Measurements from ENCODE around the gene SGSM1. TPM values are rescaled to one million over a fixed set of nuclear protein-coding genes. Genes with fewer than 3 reads are reported as not detected.
A peak's percentile ranks its signal among the peaks of the same experiment; 100 is the strongest.

Gene SGSM1
- total and polyA plus RNA-seq, 5 donors from 2014 or later = 0.09 to 2.9 (median 0.44) TPM; not detected in 1

GRCh38 chr22:24938741-24939341 lies 132.8 kb downstream of the SGSM1 start:
- H3K27ac Mint-ChIP-seq = no peak overlapping the region
- no peak for ATAC-seq (ENCODE audit: low read depth in 2 of 2)
- peaks cover 0 to 1% (median 0%) of the 10 kb centered on the region in 7 donors for H3K9me3 Mint-ChIP-seq

GRCh38 chr22:24942301-24942700 lies 136.3 kb downstream of the SGSM1 start:
- Mint-ChIP-seq H3K27me3 (peaks cover 19% of the 10 kb centered on the region), H3K4me3 (no peak overlapping the region), H3K27ac (no peak overlapping the region), H3K4me1 (peaks cover 0 to 5% (median 0%) of the 10 kb centered on the region in 4 donors), H3K9me3 (peaks cover 0 to 1% (median 0%) of the 10 kb centered on the region in 7 donors), H3K36me3 (no peaks in the 10 kb centered on the region)
- no peak for DNase-seq
- Histone ChIP-seq H3K27ac (ENCODE audit: insufficient read depth, low read length, poor library complexity, severe bottlenecking) (no peak overlapping the region), H3K4me3 (ENCODE audit: low read depth, low read length) (no peak overlapping the region), H3K36me3 (ENCODE audit: control insufficient read depth, insufficient read depth, low read length) (no peaks in the 10 kb centered on the region), H3K9me3 (ENCODE audit: control insufficient read depth in 2 of 2, low read length in 2 of 2) (no peaks in the 10 kb centered on the region), H3K27me3 (ENCODE audit: control insufficient read depth, insufficient read depth, low read length) (peaks cover 2% of the 10 kb centered on the region), H3K4me1 (ENCODE audit: control insufficient read depth, insufficient read depth, low read length, poor library complexity, severe bottlenecking) (no peaks in the 10 kb centered on the region)
- ATAC-seq (ENCODE audit: low read depth in 2 of 2) = no peak

More at GRCh38 chr22:24938741-24939341, 132.8 kb downstream of the SGSM1 start:
- peak in 2 of 3 donors; percentile 33 to 70 for DNase-seq
- peaks cover 5% of the 10 kb centered on the region for H3K27me3 ChIP-seq (ENCODE audit: control insufficient read depth, insufficient read depth, low read length)
- H3K4me3 ChIP-seq (ENCODE audit: low read depth, low read length) = no peak overlapping the region
- Mint-ChIP-seq H3K4me3 (no peak overlapping the region), H3K36me3 (no peaks in the 10 kb centered on the region), H3K27me3 (peaks cover 10% of the 10 kb centered on the region), H3K4me1 (peaks cover 0 to 5% (median 0%) of the 10 kb centered on the region in 4 donors)
- H3K36me3 ChIP-seq (ENCODE audit: control insufficient read depth, insufficient read depth, low read length) = no peaks in the 10 kb centered on the region
- H3K9me3 ChIP-seq (ENCODE audit: control insufficient read depth in 2 of 2, low read length in 2 of 2) = no peaks in the 10 kb centered on the region
- no peaks in the 10 kb centered on the region for H3K4me1 ChIP-seq (ENCODE audit: control insufficient read depth, insufficient read depth, low read length, poor library complexity, severe bottlenecking)
- H3K27ac ChIP-seq (ENCODE audit: insufficient read depth, low read length, poor library complexity, severe bottlenecking) = no peak overlapping the region

GRCh38 chr22:24944217-24944937 lies 138.4 kb downstream of the SGSM1 start:
- no peak overlapping the region for H3K4me3 Mint-ChIP-seq

GRCh38 chr22:24945430-24945829 lies 139.4 kb downstream of the SGSM1 start:
- H3K4me1 Mint-ChIP-seq = no peaks in the 10 kb centered on the region
- DNase-seq = no peak
- H3K36me3 Mint-ChIP-seq = no peaks in the 10 kb centered on the region
- peaks cover 29% of the 10 kb centered on the region for H3K27me3 Mint-ChIP-seq
- Histone ChIP-seq H3K36me3 (ENCODE audit: control insufficient read depth, insufficient read depth, low read length) (no peaks in the 10 kb centered on the region), H3K4me1 (ENCODE audit: control insufficient read depth, insufficient read depth, low read length, poor library complexity, severe bottlenecking) (no peaks in the 10 kb centered on the region), H3K9me3 (ENCODE audit: control insufficient read depth in 2 of 2, low read length in 2 of 2) (no peaks in the 10 kb centered on the region), H3K27me3 (ENCODE audit: control insufficient read depth, insufficient read depth, low read length) (peaks cover 3% of the 10 kb centered on the region), H3K27ac (ENCODE audit: insufficient read depth, low read length, poor library complexity, severe bottlenecking) (no peak overlapping the region), H3K4me3 (ENCODE audit: low read depth, low read length) (no peak overlapping the region)
- H3K4me3 Mint-ChIP-seq = no peak overlapping the region
- ATAC-seq (ENCODE audit: low read depth in 2 of 2) = no peak
- H3K27ac Mint-ChIP-seq = no peak overlapping the region
- no peaks in the 10 kb centered on the region for H3K9me3 Mint-ChIP-seq

More at GRCh38 chr22:24944217-24944937, 138.4 kb downstream of the SGSM1 start:
- no peaks in the 10 kb centered on the region for H3K27me3 ChIP-seq (ENCODE audit: control insufficient read depth, insufficient read depth, low read length)
- H3K27me3 Mint-ChIP-seq = peaks cover 18% of the 10 kb centered on the region
- H3K36me3 ChIP-seq (ENCODE audit: control insufficient read depth, insufficient read depth, low read length) = no peaks in the 10 kb centered on the region
- no peaks in the 10 kb centered on the region for H3K36me3 Mint-ChIP-seq
- H3K4me1 ChIP-seq (ENCODE audit: control insufficient read depth, insufficient read depth, low read length, poor library complexity, severe bottlenecking) = no peaks in the 10 kb centered on the region
- no peak overlapping the region for H3K27ac ChIP-seq (ENCODE audit: insufficient read depth, low read length, poor library complexity, severe bottlenecking)
- H3K4me3 ChIP-seq (ENCODE audit: low read depth, low read length) = no peak overlapping the region
- ATAC-seq (ENCODE audit: low read depth in 2 of 2) = no peak
- H3K9me3 Mint-ChIP-seq = no peaks in the 10 kb centered on the region
- no peaks in the 10 kb centered on the region for H3K4me1 Mint-ChIP-seq
- H3K27ac Mint-ChIP-seq = no peak overlapping the region
- H3K9me3 ChIP-seq (ENCODE audit: control insufficient read depth in 2 of 2, low read length in 2 of 2) = no peaks in the 10 kb centered on the region
- DNase-seq = no peak

GRCh38 chr22:24947383-24947782 lies 141.4 kb downstream of the SGSM1 start:
- no peak overlapping the region for H3K27ac ChIP-seq (ENCODE audit: insufficient read depth, low read length, poor library complexity, severe bottlenecking)
- no peak overlapping the region for H3K4me3 ChIP-seq (ENCODE audit: low read depth, low read length)
- no peak for DNase-seq
- no peaks in the 10 kb centered on the region for H3K36me3 ChIP-seq (ENCODE audit: control insufficient read depth, insufficient read depth, low read length)
- no peak overlapping the region for H3K4me3 Mint-ChIP-seq
- H3K36me3 Mint-ChIP-seq = no peaks in the 10 kb centered on the region
- H3K27me3 Mint-ChIP-seq = peaks cover 44% of the 10 kb centered on the region
- peaks cover 5% of the 10 kb centered on the region for H3K4me1 ChIP-seq (ENCODE audit: control insufficient read depth, insufficient read depth, low read length, poor library complexity, severe bottlenecking)
- peaks cover 12% of the 10 kb centered on the region for H3K27me3 ChIP-seq (ENCODE audit: control insufficient read depth, insufficient read depth, low read length)
- H3K4me1 Mint-ChIP-seq = peaks cover 0 to 9% (median 4%) of the 10 kb centered on the region in 4 donors
- no peak for ATAC-seq (ENCODE audit: low read depth in 2 of 2)
- H3K9me3 ChIP-seq (ENCODE audit: control insufficient read depth in 2 of 2, low read length in 2 of 2) = no peaks in the 10 kb centered on the region
- no peak overlapping the region for H3K27ac Mint-ChIP-seq
- H3K9me3 Mint-ChIP-seq = no peaks in the 10 kb centered on the region

- no peak overlapping the region for H3K27ac ChIP-seq (ENCODE audit: insufficient read depth, low read length, poor library complexity, severe bottlenecking)
- no peak overlapping the region for H3K27ac Mint-ChIP-seq
- H3K36me3 ChIP-seq (ENCODE audit: control insufficient read depth, insufficient read depth, low read length) = no peaks in the 10 kb centered on the region
Observed at GRCh38 chr22:24947881-24948280, 141.9 kb downstream of the SGSM1 start.

GRCh38 chr22:24948356-24949202 lies 142.6 kb downstream of the SGSM1 start:
- Histone ChIP-seq H3K36me3 (ENCODE audit: control insufficient read depth, insufficient read depth, low read length) (no peaks in the 10 kb centered on the region), H3K27me3 (ENCODE audit: control insufficient read depth, insufficient read depth, low read length) (peaks cover 14% of the 10 kb centered on the region), H3K27ac (ENCODE audit: insufficient read depth, low read length, poor library complexity, severe bottlenecking) (no peak overlapping the region), H3K4me1 (ENCODE audit: control insufficient read depth, insufficient read depth, low read length, poor library complexity, severe bottlenecking) (peaks cover 14% of the 10 kb centered on the region), H3K4me3 (ENCODE audit: low read depth, low read length) (no peak overlapping the region), H3K9me3 (ENCODE audit: control insufficient read depth in 2 of 2, low read length in 2 of 2) (no peaks in the 10 kb centered on the region)
- no peak overlapping the region for H3K4me3 Mint-ChIP-seq
- DNase-seq (no peak), ATAC-seq (ENCODE audit: low read depth in 2 of 2) (no peak)
- H3K27me3 Mint-ChIP-seq = peaks cover 48% of the 10 kb centered on the region
- no peaks in the 10 kb centered on the region for H3K9me3 Mint-ChIP-seq
- H3K4me1 Mint-ChIP-seq = peaks cover 0 to 12% (median 5%) of the 10 kb centered on the region in 4 donors
- no peak overlapping the region for H3K27ac Mint-ChIP-seq
- H3K36me3 Mint-ChIP-seq = no peaks in the 10 kb centered on the region

More at GRCh38 chr22:24947881-24948280, 141.9 kb downstream of the SGSM1 start:
- ATAC-seq (ENCODE audit: low read depth in 2 of 2) (no peak), DNase-seq (no peak)
- H3K9me3 Mint-ChIP-seq = no peaks in the 10 kb centered on the region
- no peak overlapping the region for H3K4me3 ChIP-seq (ENCODE audit: low read depth, low read length)
- peaks cover 12% of the 10 kb centered on the region for H3K27me3 ChIP-seq (ENCODE audit: control insufficient read depth, insufficient read depth, low read length)
- peaks cover 46% of the 10 kb centered on the region for H3K27me3 Mint-ChIP-seq
- H3K4me1 ChIP-seq (ENCODE audit: control insufficient read depth, insufficient read depth, low read length, poor library complexity, severe bottlenecking) = peaks cover 9% of the 10 kb centered on the region
- H3K4me1 Mint-ChIP-seq = peaks cover 0 to 9% (median 4%) of the 10 kb centered on the region in 4 donors
- no peaks in the 10 kb centered on the region for H3K36me3 Mint-ChIP-seq
- peak overlapping the region in 1 of 4 donors; percentile 19 for H3K4me3 Mint-ChIP-seq
- no peaks in the 10 kb centered on the region for H3K9me3 ChIP-seq (ENCODE audit: control insufficient read depth in 2 of 2, low read length in 2 of 2)

Data from CD4-positive, CD25-positive, alpha-beta regulatory T cell (primary cell).